Measurements from ENCODE around the gene FGR. TPM values are rescaled to one million over a fixed set of nuclear protein-coding genes. Genes with fewer than 3 reads are reported as not detected.

Gene FGR
- total and polyA plus RNA-seq, 2 of the 13 experiments (the other 11 are each of a cell fraction or from before 2014, with no cell fraction given): not detected

DNA sequence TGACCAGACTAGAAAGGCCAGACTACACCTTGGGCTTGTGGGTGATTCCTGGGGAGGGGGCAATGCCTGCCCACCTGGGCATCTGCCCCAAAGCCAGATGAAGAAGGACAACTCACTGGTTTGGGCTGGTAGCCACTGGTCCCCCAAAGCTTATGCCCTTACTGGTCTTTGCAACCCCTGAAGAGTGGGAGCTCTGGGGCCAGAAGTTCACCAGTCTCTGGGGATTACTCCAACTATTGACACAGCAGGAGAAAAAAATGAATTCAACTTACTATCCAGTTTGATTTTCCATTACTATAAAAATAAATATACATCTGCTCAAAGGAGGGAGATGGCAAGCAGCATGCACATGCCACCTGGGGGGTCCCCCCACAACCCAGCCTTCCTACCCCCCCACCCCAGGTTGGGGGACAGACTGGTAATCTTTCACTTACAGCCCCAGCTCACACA lies 33.6 kb downstream of the FGR start (continued):
- TF ChIP-seq CSRNP2 (CRISPR knock-in tag; conservative IDR thresholded peaks at IDR 0.05; ENCODE audit: low read depth) (no peak), ZNF549 (CRISPR knock-in tag; IDR thresholded peaks at IDR 0.05) (no peak), ELF3 (CRISPR knock-in tag; IDR thresholded peaks at IDR 0.05) (no peak), ZNF703 (CRISPR knock-in tag; IDR thresholded peaks at IDR 0.05; ENCODE audit: borderline replicate concordance) (no peak), ZNF232 (CRISPR knock-in tag; IDR thresholded peaks at IDR 0.05; ENCODE audit: borderline replicate concordance) (no peak), EZH2 (conservative IDR thresholded peaks at IDR 0.05; ENCODE audit: low read depth, low read length) (no peak), NFE2 (CRISPR knock-in tag; IDR thresholded peaks at IDR 0.05) (no peak), BCL3 (CRISPR knock-in tag; IDR thresholded peaks at IDR 0.05) (no peak), PHF5A (CRISPR knock-in tag; IDR thresholded peaks at IDR 0.05; ENCODE audit: low read depth, unreplicated experiment) (no peak)
- TF ChIP-seq, protein P1, sequence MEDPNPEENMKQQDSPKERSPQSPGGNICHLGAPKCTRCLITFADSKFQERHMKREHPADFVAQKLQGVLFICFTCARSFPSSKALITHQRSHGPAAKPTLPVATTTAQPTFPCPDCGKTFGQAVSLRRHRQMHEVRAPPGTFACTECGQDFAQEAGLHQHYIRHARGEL (CRISPR knock-in tag; IDR thresholded peaks at IDR 0.05): no peak
